Heart left ventricle (tissue), 16 donors: ENCODE results near the gene SLC37A2. TPM values are rescaled to one million over a fixed set of nuclear protein-coding genes. Genes with fewer than 3 reads are reported as not detected.

Experiments used
- ATAC-seq, 4 donors: fragments of 200-7000 bp; cut with Tn5 transposase; one replicate each; pipeline ENCODE4 v1.9.1; 2020 to 2022; ENCODE audit warnings: moderate library complexity in 4 of 4, mild to moderate bottlenecking in 3 of 4, moderate number of reproducible peaks in 1 of 4
- DNase-seq, 5 donors: peaks; one replicate each; pipeline ENCODE4 v3.0.0-alpha.2; 2020
- H3K27ac ChIP-seq, 12 donors: fragments of 200-600 bp; sonication (generic) in 4 of 12; one replicate each; pipeline versions ENCODE4 v1.5.0 to v1.8.0; 2016 to 2022; ENCODE audit warnings: mild to moderate bottlenecking in 2 of 12
- H3K27me3 ChIP-seq, 9 donors: fragments of 200-600 bp; sonication (generic) in 2 of 9; one replicate each; pipeline versions ENCODE4 v1.5.1 to v1.8.0; 2016 to 2022; ENCODE audit warnings: mild to moderate bottlenecking in 3 of 9
- H3K36me3 ChIP-seq, 9 donors: fragments of 200-600 bp; sonication (generic) in 2 of 9; one replicate each; pipeline versions ENCODE4 v1.5.0 to v1.8.0; 2018 to 2022; ENCODE audit warnings: mild to moderate bottlenecking in 2 of 9
- H3K4me1 ChIP-seq, 12 donors: fragments of 200-600 bp; sonication (generic) in 4 of 12; one replicate each; pipeline versions ENCODE4 v1.5.0 to v1.8.0; 2016 to 2022; ENCODE audit warnings: mild to moderate bottlenecking in 3 of 12
- H3K4me3 ChIP-seq, 12 donors: fragments of 200-600 bp; sonication (generic) in 4 of 12; one replicate each; pipeline versions ENCODE4 v1.5.0 to v1.8.0; 2017 to 2022; ENCODE audit warnings: mild to moderate bottlenecking in 9 of 12, moderate library complexity in 4 of 12
- H3K9me3 ChIP-seq, 12 donors: fragments of 200-600 bp; sonication (generic) in 4 of 12; one replicate each; pipeline versions ENCODE4 v1.5.0 to v1.8.0; 2016 to 2022; ENCODE audit warnings: mild to moderate bottlenecking in 1 of 12
- POLR2A ChIP-seq, 2 donors: fragments of 450-650 bp; IDR thresholded peaks; one replicate each; pipeline ENCODE4 v1.6.1; 2017; ENCODE audit warnings: antibody characterized with exemption in 2 of 2, mild to moderate bottlenecking in 2 of 2, moderate library complexity in 2 of 2
- WGBS, 4 donors: extraction: QIAGEN DNeasy Blood & Tissue Kit in 2 of 4; methylation state at CpG; one replicate each; pipeline versions ENCODE4 v1.1.5 to v1.1.7; 2013 to 2018; 5-methylcytosine and 5-hydroxymethylcytosine counted together
- intact Hi-C, 10 donors: fragments of 100-400 bp; cut with DNase I; formaldehyde crosslinking; loops; one replicate each; pipeline versions ENCODE4 v1.11.1 to v1.14.2; 2022
- polyA plus RNA-seq, 2 donors: library from polyadenylated mRNA; stranded (reverse); fragments of 200-250 nt; gene quantifications; one replicate each; pipeline ENCODE4 v1.2.3, GENCODE V29; 2013
- total RNA-seq, 9 donors: library from RNA; depleted of rRNA in 2 of 9; stranded (reverse); fragments of >200 nt in 2 of 9; fragmentation: NEBNext Ultra II Directional in 3 of 9; extraction: Animal tissue kit (Norgen Biotek cat#: 25700) in 3 of 9; gene quantifications; one replicate each; pipeline versions ENCODE4 v1.1.0 to v1.2.4, GENCODE V29; 2016 to 2023
- TF ChIP-seq, protein P1 (sequence below), 12 donors: fragments of 200-600 bp; sonication (generic) in 4 of 12; IDR thresholded peaks; one replicate each; pipeline versions ENCODE4 v1.5.0 to v1.8.0; 2018 to 2022; ENCODE audit warnings: antibody characterized with exemption in 12 of 12, mild to moderate bottlenecking in 5 of 12
- donor health status: ischemic (EF 13 %, LVEDD 7.1; RV severe dilation, severe dysfunction).
- donor health status: healthy with polysubstance abuse.
- donor health status: DM: no; HTN: yes; CAD: no.
- donor health status: DM: no; HTN: no; CAD: no.
- donor health status: ischemic (EF 25% LVEDD 6.9; RV normal size, moderate dysfunction).
- donor health status: ischemic (EF 25% LVEDD 5.7; RV mildly dilated, moderate dysfunction).
- donor health status: healthy.
- donor health status: DM: yes; HTN: yes; CAD: no.
- donor health status: ischemic (EF 35%, LVEDD 5.7; RV mildly dilated, moderate dysfunction).
- donor health status: nonischemic (EF 11% LVEDD 7.7; RV severe dilation, severe dysfunction).
- donor health status: DM: yes; HTN: yes; CAD: no.
- donor health status: PGD.
- donor health status: ischemic (EF 29% LVEDD 5.4; RV normal size, mild dysfunction).
- donor health status: nonischemic (EF 23%, LVEDD 6.1; RV moderate dilation, normal function).

Gene SLC37A2
- total and polyA plus RNA-seq, 11 donors: 0.65 to 17.9 (median 2.3) TPM

DNA sequence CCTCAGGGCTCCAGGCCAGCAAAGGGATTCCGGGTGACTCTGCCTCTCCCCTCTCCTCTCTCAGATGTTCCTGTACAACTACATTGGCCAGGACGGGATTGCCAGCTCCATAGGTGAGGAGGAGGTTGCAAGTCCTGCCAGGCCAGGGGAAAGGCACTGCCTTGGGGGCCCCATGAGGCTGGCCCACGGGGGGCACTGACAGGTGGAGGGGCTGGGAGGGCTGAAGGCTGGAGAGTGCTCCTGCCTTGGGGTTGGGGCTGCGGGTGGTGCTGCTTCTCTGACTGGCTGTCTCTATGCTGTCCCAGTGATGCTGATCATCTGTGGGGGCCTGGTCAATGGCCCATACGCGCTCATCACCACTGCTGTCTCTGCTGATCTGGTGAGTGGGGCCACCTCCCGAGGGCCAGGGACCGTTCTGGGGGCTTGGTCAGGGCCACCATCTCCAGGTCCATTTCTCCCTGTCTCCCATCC, 21.7 kb downstream of the SLC37A2 start:
- no peaks in the 10 kb centered on the region for H3K9me3 ChIP-seq
- intact Hi-C loops: loop anchor here in 1 of 10 donors (5.0 kb wide), 1 partner anchor 263 kb away; no protein-coding TSS in a partner anchor
- no peaks in the 10 kb centered on the region for H3K4me1 ChIP-seq
- DNase-seq (no peak), ATAC-seq (no peak)
- H3K36me3 ChIP-seq: peaks cover 0 to 10% (median 0%) of the 10 kb centered on the region in 9 donors
- H3K27me3 ChIP-seq: peaks cover 0 to 16% (median 0%) of the 10 kb centered on the region in 9 donors
- H3K4me3 ChIP-seq: no peak overlapping the region
- WGBS, 4 donors: 78 to 86% (median 80%) methylated on average over 6 to 8 of the region's 8 CpGs
- no peak for TF ChIP-seq POLR2A (IDR thresholded peaks at IDR 0.05)
- TF ChIP-seq, protein P1, sequence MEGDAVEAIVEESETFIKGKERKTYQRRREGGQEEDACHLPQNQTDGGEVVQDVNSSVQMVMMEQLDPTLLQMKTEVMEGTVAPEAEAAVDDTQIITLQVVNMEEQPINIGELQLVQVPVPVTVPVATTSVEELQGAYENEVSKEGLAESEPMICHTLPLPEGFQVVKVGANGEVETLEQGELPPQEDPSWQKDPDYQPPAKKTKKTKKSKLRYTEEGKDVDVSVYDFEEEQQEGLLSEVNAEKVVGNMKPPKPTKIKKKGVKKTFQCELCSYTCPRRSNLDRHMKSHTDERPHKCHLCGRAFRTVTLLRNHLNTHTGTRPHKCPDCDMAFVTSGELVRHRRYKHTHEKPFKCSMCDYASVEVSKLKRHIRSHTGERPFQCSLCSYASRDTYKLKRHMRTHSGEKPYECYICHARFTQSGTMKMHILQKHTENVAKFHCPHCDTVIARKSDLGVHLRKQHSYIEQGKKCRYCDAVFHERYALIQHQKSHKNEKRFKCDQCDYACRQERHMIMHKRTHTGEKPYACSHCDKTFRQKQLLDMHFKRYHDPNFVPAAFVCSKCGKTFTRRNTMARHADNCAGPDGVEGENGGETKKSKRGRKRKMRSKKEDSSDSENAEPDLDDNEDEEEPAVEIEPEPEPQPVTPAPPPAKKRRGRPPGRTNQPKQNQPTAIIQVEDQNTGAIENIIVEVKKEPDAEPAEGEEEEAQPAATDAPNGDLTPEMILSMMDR (IDR thresholded peaks at IDR 0.05): no peak
- no peak overlapping the region for H3K27ac ChIP-seq

DNA sequence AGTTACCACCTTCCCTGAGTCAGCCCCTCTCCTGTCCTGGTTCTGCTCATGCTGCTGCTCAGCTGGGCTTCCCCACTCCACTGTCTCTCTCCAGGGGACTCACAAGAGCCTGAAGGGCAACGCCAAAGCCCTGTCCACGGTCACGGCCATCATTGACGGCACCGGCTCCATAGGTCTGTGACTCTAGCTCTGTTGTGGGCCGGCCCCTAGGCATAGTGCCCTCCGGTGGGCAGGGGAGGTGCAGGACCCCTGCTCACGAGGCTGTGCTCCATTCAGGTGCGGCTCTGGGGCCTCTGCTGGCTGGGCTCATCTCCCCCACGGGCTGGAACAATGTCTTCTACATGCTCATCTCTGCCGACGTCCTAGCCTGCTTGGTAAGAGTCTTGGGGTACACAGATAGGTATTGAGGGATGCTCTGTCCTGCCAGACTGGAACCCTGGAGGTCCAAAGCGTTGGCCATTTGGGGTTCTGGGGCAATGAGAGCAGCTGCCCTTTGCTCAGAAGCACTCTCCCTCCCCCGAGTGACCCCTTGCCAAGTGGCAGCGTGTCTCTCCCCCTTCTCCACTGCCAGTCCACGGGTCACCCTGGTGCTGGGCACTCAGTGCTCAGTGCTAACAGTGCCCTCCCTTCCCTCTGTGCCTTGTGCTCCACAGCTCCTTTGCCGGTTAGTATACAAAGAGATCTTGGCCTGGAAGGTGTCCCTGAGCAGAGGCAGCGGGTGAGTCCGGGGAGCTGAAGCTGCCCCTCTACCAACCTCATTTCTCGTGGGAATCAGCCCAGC, 22.4 kb downstream of the SLC37A2 start:
- Histone ChIP-seq H3K4me1 (no peaks in the 10 kb centered on the region), H3K36me3 (peaks cover 0 to 10% (median 0%) of the 10 kb centered on the region in 9 donors), H3K9me3 (no peaks in the 10 kb centered on the region), H3K27me3 (peaks cover 0 to 16% (median 0%) of the 10 kb centered on the region in 9 donors), H3K4me3 (no peak overlapping the region), H3K27ac (no peak overlapping the region)
- 74 to 83% (median 79%) methylated on average over 17 to 20 of the region's 20 CpGs for WGBS, 4 donors
- TF ChIP-seq, protein P1 (IDR thresholded peaks at IDR 0.05): no peak
- TF ChIP-seq POLR2A (IDR thresholded peaks at IDR 0.05): no peak
- DNase-seq: no peak
- intact Hi-C loops: loop anchor here in 1 of 10 donors (5.0 kb wide), 1 partner anchor 262 kb away; no protein-coding TSS in a partner anchor
- ATAC-seq: no peak

DNA sequence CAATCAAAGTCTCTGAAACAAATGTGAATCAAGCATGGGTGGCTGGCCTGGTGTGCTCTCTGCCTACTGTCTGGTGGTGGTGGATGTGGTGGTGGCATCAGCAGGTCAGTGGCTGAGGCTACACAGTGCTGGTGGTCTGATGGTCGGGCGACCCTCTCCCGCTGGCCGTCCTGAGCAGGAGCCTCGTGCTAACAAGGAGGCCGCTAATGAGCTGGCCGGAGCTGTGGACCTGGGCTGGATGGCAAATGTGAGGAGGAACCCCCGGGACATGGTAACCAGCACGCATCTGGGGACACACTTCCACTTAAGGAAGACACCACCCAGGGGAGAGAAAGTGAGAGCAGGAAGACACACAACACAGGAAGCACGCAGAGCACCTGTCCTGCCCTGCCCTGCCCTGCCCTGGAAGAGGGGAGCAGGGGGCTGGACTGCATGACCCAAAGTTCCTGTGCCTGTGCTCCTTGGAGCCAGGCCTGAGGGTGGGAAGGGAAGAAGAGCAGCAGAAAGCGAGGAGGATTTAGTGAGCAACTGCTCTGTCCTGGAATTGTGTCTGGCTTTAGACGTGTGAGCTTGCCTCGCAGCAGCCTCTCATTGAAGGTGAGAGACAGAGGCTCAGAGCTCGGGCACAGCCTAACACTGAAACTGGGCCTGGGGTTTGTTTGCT, 23.7 kb downstream of the SLC37A2 start:
- ATAC-seq: no peak
- no peak for DNase-seq
- WGBS, 4 donors: 79 to 85% (median 80%) methylated on average over 12 to 14 of the region's 14 CpGs

More for the DNA sequence above, 23.7 kb downstream of the SLC37A2 start:
- TF ChIP-seq, protein P1 (IDR thresholded peaks at IDR 0.05): no peak
- no peak for TF ChIP-seq POLR2A (IDR thresholded peaks at IDR 0.05)
- Histone ChIP-seq H3K9me3 (no peaks in the 10 kb centered on the region), H3K36me3 (peaks cover 0 to 10% (median 0%) of the 10 kb centered on the region in 9 donors), H3K4me1 (peaks cover 0 to 8% (median 4%) of the 10 kb centered on the region in 12 donors), H3K27ac (no peak overlapping the region), H3K27me3 (peaks cover 0 to 16% (median 0%) of the 10 kb centered on the region in 9 donors), H3K4me3 (no peak overlapping the region)
- intact Hi-C loops: loop anchor here in 1 of 10 donors (5.0 kb wide), 1 partner anchor 261 kb away; no protein-coding TSS in a partner anchor
